WTC11 (cell line): ENCODE data around the gene BPTF. TPM values are rescaled to one million over a fixed set of nuclear protein-coding genes. Genes with fewer than 3 reads are reported as not detected.

Experiments used
- ATAC-seq: fragments of 200-7000 bp; cut with Tn5 transposase; 2 replicates; pipeline ENCODE4 v1.10.0; 2021; ENCODE audit warnings: mild to moderate bottlenecking, moderate library complexity
- CTCF ChIA-PET: fragments of 300-600 bp; sonication (Branson Sonifier 250); formaldehyde crosslinking; loops from one replicate; lab custom pipeline; 2021; ENCODE audit warnings: antibody characterized with exemption; lab: Charles Lee
- POLR2A ChIA-PET: fragments of 350-600 bp; sonication (Branson Sonifier 250); formaldehyde crosslinking; loops from one replicate; lab custom pipeline; 2021; ENCODE audit warnings: antibody characterized with exemption; lab: Charles Lee
- DNase-seq: peaks from one replicate; pipeline ENCODE4 v3.0.0; 2021; ENCODE audit warnings: low spot score
- H3K27ac Mint-ChIP-seq: 2 replicates; pipeline ENCODE4 v1.8.0; 2021; ENCODE audit warnings: mixed read lengths
- H3K27me3 Mint-ChIP-seq: 2 replicates; pipeline ENCODE4 v1.8.0; 2021; ENCODE audit warnings: low read depth, mild to moderate bottlenecking, moderate library complexity, mixed read lengths
- H3K36me3 Mint-ChIP-seq: 2 replicates; pipeline ENCODE4 v1.8.0; 2021; ENCODE audit warnings: mixed read lengths
- H3K4me1 Mint-ChIP-seq: 2 replicates; pipeline ENCODE4 v1.8.0; 2022; ENCODE audit warnings: mixed read lengths
- H3K4me3 Mint-ChIP-seq: 2 replicates; pipeline ENCODE4 v1.8.0; 2021; ENCODE audit warnings: mild to moderate bottlenecking, moderate library complexity, mixed read lengths
- H3K9me3 Mint-ChIP-seq: 2 replicates; pipeline ENCODE4 v1.8.0; 2021; ENCODE audit warnings: mixed read lengths
- ATF1 ChIP-seq: sonication (generic); formaldehyde crosslinking; IDR thresholded peaks from 2 replicates; pipeline ENCODE4 v1.8.1; 2023; ENCODE audit warnings: mild to moderate bottlenecking, moderate library complexity, missing genetic modification reagents
- CREM ChIP-seq: sonication (generic); formaldehyde crosslinking; IDR thresholded peaks from 2 replicates; pipeline ENCODE4 v1.8.1; 2022; ENCODE audit warnings: mild to moderate bottlenecking, missing genetic modification reagents, moderate library complexity
- ETV6 ChIP-seq: sonication (generic); formaldehyde crosslinking; IDR thresholded peaks from 2 replicates; pipeline ENCODE4 v1.8.1; 2022; ENCODE audit warnings: mild to moderate bottlenecking, missing genetic modification reagents
- FOXK1 ChIP-seq: sonication (generic); formaldehyde crosslinking; IDR thresholded peaks from 2 replicates; pipeline ENCODE4 v1.8.0; 2022; ENCODE audit warnings: mild to moderate bottlenecking, moderate library complexity, missing genetic modification reagents
- GRHL2 ChIP-seq: fragments of 250-450 bp; sonication (Bioruptor Pico); IDR thresholded peaks from 2 replicates; pipeline ENCODE4 v1.8.0; 2022; ENCODE audit warnings: mild to moderate bottlenecking, moderate library complexity; ENCODE audit not compliant: insufficient replicate concordance, severe bottlenecking
- GTF2I ChIP-seq: fragments of 250-450 bp; sonication (Bioruptor Pico); conservative IDR thresholded peaks from 2 replicates; pipeline ENCODE4 v1.4.0; 2021; ENCODE audit warnings: mild to moderate bottlenecking
- HMGXB4 ChIP-seq: sonication (generic); formaldehyde crosslinking; IDR thresholded peaks from 2 replicates; pipeline ENCODE4 v1.8.1; 2023; ENCODE audit warnings: mild to moderate bottlenecking, moderate library complexity, missing genetic modification reagents
- KAT7 ChIP-seq: sonication (generic); formaldehyde crosslinking; IDR thresholded peaks from 2 replicates; pipeline ENCODE4 v1.8.1; 2023; ENCODE audit warnings: missing genetic modification reagents, mild to moderate bottlenecking, borderline replicate concordance
- RORB ChIP-seq: fragments of 250-450 bp; sonication (Bioruptor Pico); IDR thresholded peaks from 2 replicates; pipeline ENCODE4 v1.9.0; 2021; ENCODE audit warnings: mild to moderate bottlenecking
- SOX15 ChIP-seq: fragments of 250-450 bp; sonication (Bioruptor Pico); IDR thresholded peaks from 2 replicates; pipeline ENCODE4 v1.9.0; 2021; ENCODE audit warnings: mild to moderate bottlenecking
- SP1 ChIP-seq: sonication (generic); formaldehyde crosslinking; conservative IDR thresholded peaks from 2 replicates; pipeline ENCODE4 v1.8.1; 2022; ENCODE audit warnings: missing genetic modification reagents
- TEAD1 ChIP-seq: sonication (generic); formaldehyde crosslinking; IDR thresholded peaks from 2 replicates; pipeline ENCODE4 v1.8.0; 2022; ENCODE audit warnings: mild to moderate bottlenecking, missing genetic modification reagents
- TP53 ChIP-seq: sonication (generic); formaldehyde crosslinking; IDR thresholded peaks from 2 replicates; pipeline ENCODE4 v1.8.1; 2023; ENCODE audit warnings: mild to moderate bottlenecking, missing genetic modification reagents
- ZBTB21 ChIP-seq: sonication (generic); formaldehyde crosslinking; IDR thresholded peaks from 2 replicates; pipeline ENCODE4 v1.8.1; 2023; ENCODE audit warnings: mild to moderate bottlenecking, missing genetic modification reagents, borderline replicate concordance
- ZMAT4 ChIP-seq: fragments of 250-450 bp; sonication (Bioruptor Pico); IDR thresholded peaks from 2 replicates; pipeline ENCODE4 v1.9.0; 2021; ENCODE audit warnings: mild to moderate bottlenecking
- ZNF671 ChIP-seq: fragments of 250-450 bp; sonication (Bioruptor Pico); IDR thresholded peaks from 2 replicates; pipeline ENCODE4 v1.8.0; 2021; ENCODE audit warnings: mild to moderate bottlenecking
- total RNA-seq: library from RNA; stranded (reverse); gene quantifications from 3 replicates; pipeline ENCODE4 v1.2.3, GENCODE V29; 2021
- TF ChIP-seq, protein P1 (sequence below): sonication (generic); formaldehyde crosslinking; IDR thresholded peaks from 2 replicates; pipeline ENCODE4 v1.8.1; 2023; ENCODE audit warnings: mild to moderate bottlenecking, missing genetic modification reagents, borderline replicate concordance
- TF ChIP-seq, protein P2 (sequence below): fragments of 250-450 bp; sonication (Bioruptor Pico); IDR thresholded peaks from 2 replicates; pipeline ENCODE4 v1.9.0; 2021; ENCODE audit warnings: mild to moderate bottlenecking
- TF ChIP-seq, protein P3 (sequence below): sonication (generic); formaldehyde crosslinking; conservative IDR thresholded peaks from 2 replicates; pipeline ENCODE4 v1.8.1; 2023; ENCODE audit warnings: mild to moderate bottlenecking, low read depth, missing genetic modification reagents, moderate library complexity
- TF ChIP-seq, protein P4 (sequence below): sonication (generic); formaldehyde crosslinking; IDR thresholded peaks from 2 replicates; pipeline ENCODE4 v1.8.0; 2023; ENCODE audit warnings: mild to moderate bottlenecking, missing genetic modification reagents
- TF ChIP-seq, protein P5 (sequence below): sonication (generic); formaldehyde crosslinking; IDR thresholded peaks from 2 replicates; pipeline ENCODE4 v1.8.1; 2022; ENCODE audit warnings: low read depth, mild to moderate bottlenecking, moderate library complexity, missing genetic modification reagents, borderline replicate concordance

The BPTF gene
- total RNA-seq, 1 experiment from 2014 or later: 178 TPM

GRCh38 chr17:67974598-67975066 lies 149.3 kb downstream of the BPTF start:
- H3K4me3 Mint-ChIP-seq: peak overlapping the region; percentile 85
- no peak for TF ChIP-seq KAT7 (CRISPR knock-in tag)
- TF ChIP-seq, protein P1, sequence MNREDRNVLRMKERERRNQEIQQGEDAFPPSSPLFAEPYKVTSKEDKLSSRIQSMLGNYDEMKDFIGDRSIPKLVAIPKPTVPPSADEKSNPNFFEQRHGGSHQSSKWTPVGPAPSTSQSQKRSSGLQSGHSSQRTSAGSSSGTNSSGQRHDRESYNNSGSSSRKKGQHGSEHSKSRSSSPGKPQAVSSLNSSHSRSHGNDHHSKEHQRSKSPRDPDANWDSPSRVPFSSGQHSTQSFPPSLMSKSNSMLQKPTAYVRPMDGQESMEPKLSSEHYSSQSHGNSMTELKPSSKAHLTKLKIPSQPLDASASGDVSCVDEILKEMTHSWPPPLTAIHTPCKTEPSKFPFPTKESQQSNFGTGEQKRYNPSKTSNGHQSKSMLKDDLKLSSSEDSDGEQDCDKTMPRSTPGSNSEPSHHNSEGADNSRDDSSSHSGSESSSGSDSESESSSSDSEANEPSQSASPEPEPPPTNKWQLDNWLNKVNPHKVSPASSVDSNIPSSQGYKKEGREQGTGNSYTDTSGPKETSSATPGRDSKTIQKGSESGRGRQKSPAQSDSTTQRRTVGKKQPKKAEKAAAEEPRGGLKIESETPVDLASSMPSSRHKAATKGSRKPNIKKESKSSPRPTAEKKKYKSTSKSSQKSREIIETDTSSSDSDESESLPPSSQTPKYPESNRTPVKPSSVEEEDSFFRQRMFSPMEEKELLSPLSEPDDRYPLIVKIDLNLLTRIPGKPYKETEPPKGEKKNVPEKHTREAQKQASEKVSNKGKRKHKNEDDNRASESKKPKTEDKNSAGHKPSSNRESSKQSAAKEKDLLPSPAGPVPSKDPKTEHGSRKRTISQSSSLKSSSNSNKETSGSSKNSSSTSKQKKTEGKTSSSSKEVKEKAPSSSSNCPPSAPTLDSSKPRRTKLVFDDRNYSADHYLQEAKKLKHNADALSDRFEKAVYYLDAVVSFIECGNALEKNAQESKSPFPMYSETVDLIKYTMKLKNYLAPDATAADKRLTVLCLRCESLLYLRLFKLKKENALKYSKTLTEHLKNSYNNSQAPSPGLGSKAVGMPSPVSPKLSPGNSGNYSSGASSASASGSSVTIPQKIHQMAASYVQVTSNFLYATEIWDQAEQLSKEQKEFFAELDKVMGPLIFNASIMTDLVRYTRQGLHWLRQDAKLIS (CRISPR knock-in tag): peak; percentile 58; the same call in 1 of the 2 replicates
- TF ChIP-seq SOX15: no peak
- TF ChIP-seq ZBTB21 (CRISPR knock-in tag): peak; percentile 96
- TF ChIP-seq ETV6: 0 out of 2 replicates have a peak, but pooled peaks have one; percentile 72
- TF ChIP-seq ATF1 (CRISPR knock-in tag): no peak
- no peak for TF ChIP-seq HMGXB4 (CRISPR knock-in tag)
- TF ChIP-seq GRHL2 (CRISPR knock-in tag): no peak
- TF ChIP-seq, protein P2, sequence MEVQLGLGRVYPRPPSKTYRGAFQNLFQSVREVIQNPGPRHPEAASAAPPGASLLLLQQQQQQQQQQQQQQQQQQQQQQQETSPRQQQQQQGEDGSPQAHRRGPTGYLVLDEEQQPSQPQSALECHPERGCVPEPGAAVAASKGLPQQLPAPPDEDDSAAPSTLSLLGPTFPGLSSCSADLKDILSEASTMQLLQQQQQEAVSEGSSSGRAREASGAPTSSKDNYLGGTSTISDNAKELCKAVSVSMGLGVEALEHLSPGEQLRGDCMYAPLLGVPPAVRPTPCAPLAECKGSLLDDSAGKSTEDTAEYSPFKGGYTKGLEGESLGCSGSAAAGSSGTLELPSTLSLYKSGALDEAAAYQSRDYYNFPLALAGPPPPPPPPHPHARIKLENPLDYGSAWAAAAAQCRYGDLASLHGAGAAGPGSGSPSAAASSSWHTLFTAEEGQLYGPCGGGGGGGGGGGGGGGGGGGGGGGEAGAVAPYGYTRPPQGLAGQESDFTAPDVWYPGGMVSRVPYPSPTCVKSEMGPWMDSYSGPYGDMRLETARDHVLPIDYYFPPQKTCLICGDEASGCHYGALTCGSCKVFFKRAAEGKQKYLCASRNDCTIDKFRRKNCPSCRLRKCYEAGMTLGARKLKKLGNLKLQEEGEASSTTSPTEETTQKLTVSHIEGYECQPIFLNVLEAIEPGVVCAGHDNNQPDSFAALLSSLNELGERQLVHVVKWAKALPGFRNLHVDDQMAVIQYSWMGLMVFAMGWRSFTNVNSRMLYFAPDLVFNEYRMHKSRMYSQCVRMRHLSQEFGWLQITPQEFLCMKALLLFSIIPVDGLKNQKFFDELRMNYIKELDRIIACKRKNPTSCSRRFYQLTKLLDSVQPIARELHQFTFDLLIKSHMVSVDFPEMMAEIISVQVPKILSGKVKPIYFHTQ (CRISPR knock-in tag): no peak
- TF ChIP-seq, protein P3, sequence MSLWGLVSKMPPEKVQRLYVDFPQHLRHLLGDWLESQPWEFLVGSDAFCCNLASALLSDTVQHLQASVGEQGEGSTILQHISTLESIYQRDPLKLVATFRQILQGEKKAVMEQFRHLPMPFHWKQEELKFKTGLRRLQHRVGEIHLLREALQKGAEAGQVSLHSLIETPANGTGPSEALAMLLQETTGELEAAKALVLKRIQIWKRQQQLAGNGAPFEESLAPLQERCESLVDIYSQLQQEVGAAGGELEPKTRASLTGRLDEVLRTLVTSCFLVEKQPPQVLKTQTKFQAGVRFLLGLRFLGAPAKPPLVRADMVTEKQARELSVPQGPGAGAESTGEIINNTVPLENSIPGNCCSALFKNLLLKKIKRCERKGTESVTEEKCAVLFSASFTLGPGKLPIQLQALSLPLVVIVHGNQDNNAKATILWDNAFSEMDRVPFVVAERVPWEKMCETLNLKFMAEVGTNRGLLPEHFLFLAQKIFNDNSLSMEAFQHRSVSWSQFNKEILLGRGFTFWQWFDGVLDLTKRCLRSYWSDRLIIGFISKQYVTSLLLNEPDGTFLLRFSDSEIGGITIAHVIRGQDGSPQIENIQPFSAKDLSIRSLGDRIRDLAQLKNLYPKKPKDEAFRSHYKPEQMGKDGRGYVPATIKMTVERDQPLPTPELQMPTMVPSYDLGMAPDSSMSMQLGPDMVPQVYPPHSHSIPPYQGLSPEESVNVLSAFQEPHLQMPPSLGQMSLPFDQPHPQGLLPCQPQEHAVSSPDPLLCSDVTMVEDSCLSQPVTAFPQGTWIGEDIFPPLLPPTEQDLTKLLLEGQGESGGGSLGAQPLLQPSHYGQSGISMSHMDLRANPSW (CRISPR knock-in tag): no peak
- TF ChIP-seq CREM: peak; percentile 81
- TF ChIP-seq GTF2I: no peak
- TF ChIP-seq TEAD1 (CRISPR knock-in tag): peak; percentile 79
- TF ChIP-seq SP1 (CRISPR knock-in tag): peak; percentile 43; the same call in 1 of the 2 replicates
- TF ChIP-seq, protein P4, sequence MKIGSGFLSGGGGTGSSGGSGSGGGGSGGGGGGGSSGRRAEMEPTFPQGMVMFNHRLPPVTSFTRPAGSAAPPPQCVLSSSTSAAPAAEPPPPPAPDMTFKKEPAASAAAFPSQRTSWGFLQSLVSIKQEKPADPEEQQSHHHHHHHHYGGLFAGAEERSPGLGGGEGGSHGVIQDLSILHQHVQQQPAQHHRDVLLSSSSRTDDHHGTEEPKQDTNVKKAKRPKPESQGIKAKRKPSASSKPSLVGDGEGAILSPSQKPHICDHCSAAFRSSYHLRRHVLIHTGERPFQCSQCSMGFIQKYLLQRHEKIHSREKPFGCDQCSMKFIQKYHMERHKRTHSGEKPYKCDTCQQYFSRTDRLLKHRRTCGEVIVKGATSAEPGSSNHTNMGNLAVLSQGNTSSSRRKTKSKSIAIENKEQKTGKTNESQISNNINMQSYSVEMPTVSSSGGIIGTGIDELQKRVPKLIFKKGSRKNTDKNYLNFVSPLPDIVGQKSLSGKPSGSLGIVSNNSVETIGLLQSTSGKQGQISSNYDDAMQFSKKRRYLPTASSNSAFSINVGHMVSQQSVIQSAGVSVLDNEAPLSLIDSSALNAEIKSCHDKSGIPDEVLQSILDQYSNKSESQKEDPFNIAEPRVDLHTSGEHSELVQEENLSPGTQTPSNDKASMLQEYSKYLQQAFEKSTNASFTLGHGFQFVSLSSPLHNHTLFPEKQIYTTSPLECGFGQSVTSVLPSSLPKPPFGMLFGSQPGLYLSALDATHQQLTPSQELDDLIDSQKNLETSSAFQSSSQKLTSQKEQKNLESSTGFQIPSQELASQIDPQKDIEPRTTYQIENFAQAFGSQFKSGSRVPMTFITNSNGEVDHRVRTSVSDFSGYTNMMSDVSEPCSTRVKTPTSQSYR (CRISPR knock-in tag): peak; percentile 80; the same call in 1 of the 2 replicates
- no peak for TF ChIP-seq RORB (CRISPR knock-in tag)
- no peak for TF ChIP-seq ZMAT4 (CRISPR knock-in tag)
- TF ChIP-seq ZNF671: no peak
- no peak for TF ChIP-seq TP53 (CRISPR knock-in tag)
- TF ChIP-seq FOXK1 (CRISPR knock-in tag): 0 out of 2 replicates have a peak, but pooled peaks have one; percentile 40
- TF ChIP-seq, protein P5, sequence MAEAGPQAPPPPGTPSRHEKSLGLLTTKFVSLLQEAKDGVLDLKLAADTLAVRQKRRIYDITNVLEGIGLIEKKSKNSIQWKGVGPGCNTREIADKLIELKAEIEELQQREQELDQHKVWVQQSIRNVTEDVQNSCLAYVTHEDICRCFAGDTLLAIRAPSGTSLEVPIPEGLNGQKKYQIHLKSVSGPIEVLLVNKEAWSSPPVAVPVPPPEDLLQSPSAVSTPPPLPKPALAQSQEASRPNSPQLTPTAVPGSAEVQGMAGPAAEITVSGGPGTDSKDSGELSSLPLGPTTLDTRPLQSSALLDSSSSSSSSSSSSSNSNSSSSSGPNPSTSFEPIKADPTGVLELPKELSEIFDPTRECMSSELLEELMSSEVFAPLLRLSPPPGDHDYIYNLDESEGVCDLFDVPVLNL (CRISPR knock-in tag): no peak

More at GRCh38 chr17:67974598-67975066, 149.3 kb downstream of the BPTF start:
- Mint-ChIP-seq H3K4me1 (peaks cover 30% of the 10 kb centered on the region), H3K36me3 (peaks cover 16% of the 10 kb centered on the region), H3K27me3 (no peaks in the 10 kb centered on the region), H3K27ac (peak overlapping the region; percentile 100), H3K9me3 (no peaks in the 10 kb centered on the region)
- POLR2A ChIA-PET: interaction anchor here (0.5 to 1.2 kb wide), 11 partner anchors 14 to 600 kb away, joined by 3 to 10 read pairs (median 5); partner anchors contain the start of gene KPNA2
- CTCF ChIA-PET: interaction anchor here (0.8 to 1.5 kb wide), 15 partner anchors 9 to 231 kb away, joined by 3 to 10 read pairs (median 4); no protein-coding TSS in a partner anchor
- peak; percentile 98 for ATAC-seq
- peak; percentile 84 for DNase-seq
